Activated CD8-positive, alpha-beta memory T cell treated with anti-CD3 and anti-CD28 coated beads, Interleukin-2, amount 10 ng/mL, durations not matched to agents 7 days and 5 days (primary cell): Measurements from ENCODE around the gene KLF3. TPM values are rescaled to one million over a fixed set of nuclear protein-coding genes. Genes with fewer than 3 reads are reported as not detected.

Experiments
- ATAC-seq: fragments of 150-1000 bp; cut with Tn5 transposase; one replicate; pipeline ENCODE4 v1.10.0; 2021; ENCODE audit warnings: moderate library complexity
- CTCF ChIA-PET: fragments of 350-600 bp; sonication (Branson Sonifier 250); formaldehyde crosslinking; loops from one replicate; lab custom pipeline; 2021; ENCODE audit warnings: antibody characterized with exemption; lab: Charles Lee
- DNase-seq: peaks from one replicate; pipeline ENCODE4 v3.0.0-alpha.2; 2020
- H3K27ac Mint-ChIP-seq: one replicate; pipeline ENCODE4 v1.8.0; 2021; ENCODE audit warnings: mild to moderate bottlenecking, mixed read lengths
- H3K27me3 Mint-ChIP-seq: one replicate; pipeline ENCODE4 v1.8.0; 2021; ENCODE audit warnings: mixed read lengths
- H3K36me3 Mint-ChIP-seq: one replicate; pipeline ENCODE4 v1.8.0; 2021; ENCODE audit warnings: mild to moderate bottlenecking, mixed read lengths
- H3K4me1 Mint-ChIP-seq: one replicate; pipeline ENCODE4 v1.8.0; 2021; ENCODE audit warnings: mixed read lengths
- H3K4me3 Mint-ChIP-seq: one replicate; pipeline ENCODE4 v1.8.0; 2021; ENCODE audit warnings: mild to moderate bottlenecking, moderate library complexity, mixed read lengths
- H3K9me3 Mint-ChIP-seq: one replicate; pipeline ENCODE4 v1.8.0; 2022; ENCODE audit warnings: low read depth, mixed read lengths
- total RNA-seq, 2 experiments: library from RNA; stranded (reverse); gene quantifications; one replicate each; pipeline ENCODE4 v1.2.3, GENCODE V29; 2021

Gene KLF3
- total RNA-seq, 2 experiments from 2014 or later = 2.6 to 3.5 TPM

DNA sequence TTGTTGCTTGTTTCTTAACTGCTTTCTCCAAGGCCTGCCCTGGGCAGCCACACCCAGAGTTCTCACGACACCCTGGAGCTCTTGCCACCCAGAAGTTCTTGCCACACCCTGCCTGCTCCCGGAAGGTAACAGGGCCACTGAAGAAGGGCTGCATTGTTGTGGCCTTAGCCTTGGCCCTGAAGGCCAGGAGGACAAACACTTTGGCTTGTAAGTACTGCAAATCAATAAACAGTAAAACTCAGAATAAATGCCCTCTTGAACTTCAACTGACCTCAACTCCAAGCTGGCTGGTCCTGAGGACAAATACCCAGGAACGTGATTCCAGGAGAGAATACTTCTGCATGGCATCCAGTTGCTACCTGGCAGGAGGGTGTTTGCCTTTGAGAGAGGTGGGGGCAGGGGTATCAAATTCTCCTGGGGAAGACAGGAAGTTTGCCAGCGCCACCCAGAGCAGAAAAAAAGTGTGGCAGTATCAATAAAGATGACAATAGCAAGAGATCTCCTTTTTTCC is 64.7 kb downstream of the KLF3 start:
- H3K27me3 Mint-ChIP-seq = peaks cover 23% of the 10 kb centered on the region
- peaks cover 9% of the 10 kb centered on the region for H3K9me3 Mint-ChIP-seq
- CTCF ChIA-PET = interaction anchor here (0.7 to 3.2 kb wide), 5 partner anchors 103 to 551 kb away, joined by 3 to 13 read pairs (median 3); no protein-coding TSS in a partner anchor
- H3K27ac Mint-ChIP-seq = no peak overlapping the region
- no peak overlapping the region for H3K4me3 Mint-ChIP-seq
- peaks cover 9% of the 10 kb centered on the region for H3K36me3 Mint-ChIP-seq
- peaks cover 12% of the 10 kb centered on the region for H3K4me1 Mint-ChIP-seq
- ATAC-seq (no peak), DNase-seq (no peak)

DNA sequence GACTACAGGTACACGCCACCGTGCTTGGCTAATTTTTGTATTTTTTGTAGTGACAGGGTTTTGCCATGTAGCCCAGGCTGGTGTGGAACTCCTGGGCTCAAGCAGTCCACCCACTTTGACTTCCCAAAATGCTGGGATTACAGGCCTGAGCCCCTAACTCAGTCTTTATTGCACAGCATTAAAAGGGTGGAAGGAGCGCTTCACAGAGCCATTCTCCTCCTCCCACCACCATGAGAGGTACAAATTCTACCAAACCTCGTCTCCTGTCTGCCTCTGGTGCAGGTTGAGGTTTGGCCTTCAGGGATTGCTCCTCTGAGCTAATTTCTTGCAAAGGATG is 66.5 kb downstream of the KLF3 start:
- H3K4me3 Mint-ChIP-seq = no peak overlapping the region
- peaks cover 10% of the 10 kb centered on the region for H3K4me1 Mint-ChIP-seq
- ATAC-seq (no peak), DNase-seq (no peak)
- H3K9me3 Mint-ChIP-seq = peaks cover 18% of the 10 kb centered on the region
- H3K27ac Mint-ChIP-seq = no peak overlapping the region
- peaks cover 31% of the 10 kb centered on the region for H3K27me3 Mint-ChIP-seq
- CTCF ChIA-PET = interaction anchor here (0.9 to 3.2 kb wide), 12 partner anchors 13 to 662 kb away, joined by 3 to 41 read pairs (median 4); no protein-coding TSS in a partner anchor
- peaks cover 10% of the 10 kb centered on the region for H3K36me3 Mint-ChIP-seq

DNA sequence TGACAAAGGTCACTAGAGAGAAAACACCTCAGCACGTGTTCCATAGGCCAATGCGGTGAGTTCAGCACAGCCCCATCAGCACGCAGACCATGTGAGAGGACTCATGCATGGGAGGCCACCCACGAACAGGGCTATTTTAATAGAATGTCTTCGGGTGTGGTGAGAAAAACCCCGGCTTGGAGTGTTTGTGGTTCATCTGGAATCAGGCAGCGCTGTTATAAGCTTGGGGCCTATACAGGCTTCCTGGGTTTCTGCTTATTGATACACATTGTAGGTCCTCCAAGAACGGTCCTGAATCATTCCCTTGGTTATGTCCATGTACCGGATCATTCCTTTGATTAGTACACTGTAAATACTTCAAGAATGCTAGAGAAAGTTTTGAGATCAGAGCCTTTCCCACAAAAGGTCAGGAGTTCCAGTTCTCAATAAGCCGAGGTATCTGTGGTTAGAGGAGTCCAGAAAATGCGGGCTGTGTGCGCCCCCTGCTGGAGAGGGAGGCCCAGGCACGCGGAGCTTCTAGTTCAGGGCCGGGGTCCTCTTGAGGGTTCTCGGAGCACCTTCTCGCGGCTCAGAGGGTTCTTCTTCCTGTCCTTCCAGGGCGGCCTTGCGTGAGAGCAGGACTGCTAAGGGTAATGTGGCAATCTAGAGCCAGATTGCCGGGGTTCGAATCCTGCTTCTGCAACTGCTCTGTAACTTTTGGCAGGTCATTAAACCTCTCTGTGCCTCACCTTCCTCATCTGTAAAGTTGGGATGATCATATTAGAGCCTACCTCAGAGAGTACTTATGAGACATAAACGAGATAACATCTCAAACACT is 67.0 kb downstream of the KLF3 start:
- Mint-ChIP-seq H3K36me3 (peaks cover 10% of the 10 kb centered on the region), H3K4me3 (no peak overlapping the region), H3K27ac (no peak overlapping the region), H3K27me3 (peaks cover 32% of the 10 kb centered on the region), H3K4me1 (peaks cover 10% of the 10 kb centered on the region), H3K9me3 (peaks cover 18% of the 10 kb centered on the region)
- ATAC-seq (peak; percentile 64), DNase-seq (peak; percentile 77)
- CTCF ChIA-PET = interaction anchor here (0.6 to 3.2 kb wide), 25 partner anchors 10 to 673 kb away, joined by 3 to 41 read pairs (median 3); no protein-coding TSS in a partner anchor

- CTCF ChIA-PET = no interaction called here
- DNase-seq = no peak
- H3K27ac Mint-ChIP-seq = peak overlapping the region; percentile 71
- no peak for ATAC-seq
- H3K4me3 Mint-ChIP-seq = no peak overlapping the region
- H3K9me3 Mint-ChIP-seq = peaks cover 18% of the 10 kb centered on the region
- H3K4me1 Mint-ChIP-seq = peaks cover 10% of the 10 kb centered on the region
- H3K27me3 Mint-ChIP-seq = peaks cover 33% of the 10 kb centered on the region
- H3K36me3 Mint-ChIP-seq = peaks cover 10% of the 10 kb centered on the region
These were observed 69.7 kb downstream of the KLF3 start for GRCh38 chr4:38733663-38734062.

GRCh38 chr4:38734446-38734845 is 70.4 kb downstream of the KLF3 start:
- no peak overlapping the region for H3K4me3 Mint-ChIP-seq
- H3K36me3 Mint-ChIP-seq = peaks cover 10% of the 10 kb centered on the region
- H3K9me3 Mint-ChIP-seq = peaks cover 18% of the 10 kb centered on the region
- H3K27ac Mint-ChIP-seq = peak overlapping the region; percentile 32
- peaks cover 10% of the 10 kb centered on the region for H3K4me1 Mint-ChIP-seq
- CTCF ChIA-PET = interaction anchor here (1.1 kb wide), 1 partner anchor 48 kb away, joined by 3 read pairs; the partner anchor contains the start of gene TLR10
- no peak for ATAC-seq
- no peak for DNase-seq
- peaks cover 28% of the 10 kb centered on the region for H3K27me3 Mint-ChIP-seq

GRCh38 chr4:38734911-38735310 is 70.9 kb downstream of the KLF3 start:
- ATAC-seq = no peak
- no peak for DNase-seq
- Mint-ChIP-seq H3K9me3 (peaks cover 18% of the 10 kb centered on the region), H3K27me3 (peaks cover 27% of the 10 kb centered on the region), H3K36me3 (peaks cover 10% of the 10 kb centered on the region), H3K27ac (no peak overlapping the region), H3K4me3 (no peak overlapping the region), H3K4me1 (peaks cover 10% of the 10 kb centered on the region)
- CTCF ChIA-PET = interaction anchor here (0.8 to 1.1 kb wide), 2 partner anchors 24 to 48 kb away, joined by 3 read pairs; partner anchors contain the start of gene TLR10

DNA sequence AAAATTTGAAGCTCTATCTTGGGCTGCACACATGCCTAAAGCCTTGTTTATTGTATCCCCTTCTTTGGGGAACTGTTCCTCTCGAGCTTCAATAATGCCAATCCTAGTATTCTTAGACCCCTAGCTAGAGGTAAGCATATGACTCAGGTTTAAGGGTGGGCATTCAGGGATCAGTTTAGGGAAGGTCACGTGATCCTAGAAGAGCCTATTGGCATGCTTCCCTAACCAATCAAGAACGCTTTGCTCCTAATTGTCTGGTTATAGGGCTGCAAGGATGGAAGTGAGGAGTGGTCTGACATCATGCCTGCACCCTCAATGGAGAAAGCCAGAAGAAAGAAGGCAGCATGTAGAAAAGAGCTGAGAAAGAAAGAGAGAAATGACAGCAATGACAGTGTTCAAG is 71.9 kb downstream of the KLF3 start:
- no peak for ATAC-seq
- peaks cover 6% of the 10 kb centered on the region for H3K4me1 Mint-ChIP-seq
- CTCF ChIA-PET = interaction anchor here (0.8 kb wide), 1 partner anchor 23 kb away, joined by 3 read pairs; no protein-coding TSS in a partner anchor
- peaks cover 18% of the 10 kb centered on the region for H3K9me3 Mint-ChIP-seq
- H3K36me3 Mint-ChIP-seq = peaks cover 10% of the 10 kb centered on the region
- no peak for DNase-seq
- peaks cover 22% of the 10 kb centered on the region for H3K27me3 Mint-ChIP-seq
- H3K4me3 Mint-ChIP-seq = no peak overlapping the region
- H3K27ac Mint-ChIP-seq = no peak overlapping the region

DNA sequence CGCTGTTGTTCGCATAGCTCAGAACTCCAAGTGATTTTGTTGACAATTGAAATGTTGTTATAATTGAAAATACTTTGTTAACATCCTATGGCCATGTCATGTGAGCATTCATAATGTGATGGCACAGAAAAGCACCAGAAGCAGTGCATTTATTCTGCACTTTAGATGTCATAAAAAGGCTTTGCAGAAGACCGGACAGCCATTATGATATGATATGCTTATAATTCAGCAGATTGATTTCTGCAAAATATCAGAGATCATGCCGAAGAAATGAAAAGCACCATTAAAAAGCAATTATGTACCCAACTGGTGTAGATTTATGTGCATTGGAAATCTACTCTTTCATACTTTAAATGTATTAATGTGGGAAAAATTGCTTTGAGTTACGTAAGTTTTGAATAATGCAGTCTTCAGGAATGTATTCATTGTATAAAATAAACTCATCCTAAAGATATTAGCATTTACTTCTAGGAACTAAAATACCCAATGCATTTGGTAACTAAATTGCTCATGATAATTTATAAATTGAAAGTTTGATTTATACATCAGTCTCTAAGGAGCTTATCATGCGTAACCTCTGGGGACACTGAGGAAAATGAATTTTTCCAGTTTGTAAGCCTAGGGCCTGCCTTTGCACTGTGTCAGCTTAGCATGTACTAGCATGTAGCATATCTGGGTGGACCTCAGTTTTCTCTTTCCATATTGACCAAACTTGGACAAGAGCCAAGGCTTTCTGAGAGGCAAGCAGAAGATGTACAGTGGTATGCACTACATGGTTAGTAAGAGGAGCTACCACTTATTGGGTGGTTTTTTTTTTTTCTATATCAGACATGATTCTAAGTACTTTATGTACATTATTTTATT is 75.2 kb downstream of the KLF3 start:
- no peaks in the 10 kb centered on the region for H3K36me3 Mint-ChIP-seq
- CTCF ChIA-PET = no interaction called here
- H3K4me1 Mint-ChIP-seq = peaks cover 3% of the 10 kb centered on the region
- no peak overlapping the region for H3K4me3 Mint-ChIP-seq
- DNase-seq (no peak), ATAC-seq (no peak)
- H3K27ac Mint-ChIP-seq = no peak overlapping the region
- peaks cover 4% of the 10 kb centered on the region for H3K9me3 Mint-ChIP-seq
- H3K27me3 Mint-ChIP-seq = peaks cover 32% of the 10 kb centered on the region

GRCh38 chr4:38740303-38740702 is 76.3 kb downstream of the KLF3 start:
- no peak overlapping the region for H3K27ac Mint-ChIP-seq
- CTCF ChIA-PET = interaction anchor here (0.7 kb wide), 1 partner anchor 8 kb away, joined by 3 read pairs; no protein-coding TSS in a partner anchor
- ATAC-seq (no peak), DNase-seq (no peak)
- H3K27me3 Mint-ChIP-seq = peaks cover 26% of the 10 kb centered on the region
- H3K36me3 Mint-ChIP-seq = no peaks in the 10 kb centered on the region
- H3K9me3 Mint-ChIP-seq = no peaks in the 10 kb centered on the region
- H3K4me3 Mint-ChIP-seq = no peak overlapping the region
- H3K4me1 Mint-ChIP-seq = peaks cover 3% of the 10 kb centered on the region

- CTCF ChIA-PET = interaction anchor here (0.8 to 1.6 kb wide), 3 partner anchors 13 to 564 kb away, joined by 3 to 4 read pairs (median 3); no protein-coding TSS in a partner anchor
These were observed 79.9 kb downstream of the KLF3 start for GRCh38 chr4:38743866-38744265.

GRCh38 chr4:38745881-38746280 is 81.9 kb downstream of the KLF3 start:
- H3K9me3 Mint-ChIP-seq = peaks cover 12% of the 10 kb centered on the region
- no peak for ATAC-seq
- peaks cover 16% of the 10 kb centered on the region for H3K36me3 Mint-ChIP-seq
- no peak for DNase-seq
- H3K4me1 Mint-ChIP-seq = peaks cover 3% of the 10 kb centered on the region
- no peak overlapping the region for H3K27ac Mint-ChIP-seq
- CTCF ChIA-PET = interaction anchor here (1.2 to 1.5 kb wide), 2 partner anchors 13 to 15 kb away, joined by 3 read pairs; no protein-coding TSS in a partner anchor
- peaks cover 15% of the 10 kb centered on the region for H3K27me3 Mint-ChIP-seq
- H3K4me3 Mint-ChIP-seq = no peak overlapping the region

More at GRCh38 chr4:38743866-38744265, 79.9 kb downstream of the KLF3 start:
- peaks cover 12% of the 10 kb centered on the region for H3K9me3 Mint-ChIP-seq
- peaks cover 15% of the 10 kb centered on the region for H3K27me3 Mint-ChIP-seq
- H3K36me3 Mint-ChIP-seq = peaks cover 13% of the 10 kb centered on the region
- no peak overlapping the region for H3K27ac Mint-ChIP-seq
- no peak overlapping the region for H3K4me3 Mint-ChIP-seq
- peaks cover 3% of the 10 kb centered on the region for H3K4me1 Mint-ChIP-seq
- no peak for ATAC-seq
- no peak for DNase-seq

- ATAC-seq = no peak
- CTCF ChIA-PET = interaction anchor here (1.3 kb wide), 1 partner anchor 12 kb away, joined by 4 read pairs; no protein-coding TSS in a partner anchor
- Mint-ChIP-seq H3K9me3 (peaks cover 12% of the 10 kb centered on the region), H3K36me3 (peaks cover 16% of the 10 kb centered on the region), H3K27me3 (peaks cover 13% of the 10 kb centered on the region), H3K4me1 (peaks cover 15% of the 10 kb centered on the region), H3K27ac (no peak overlapping the region), H3K4me3 (no peak overlapping the region)
- DNase-seq = no peak
These were observed 83.6 kb downstream of the KLF3 start for GRCh38 chr4:38747629-38748028.
